K562 (cell line): Measurements from ENCODE around the gene LEPROT. TPM values are rescaled to one million over a fixed set of nuclear protein-coding genes. Genes with fewer than 3 reads are reported as not detected.

Experiments used
- AFF1 ChIP-seq, 2 experiments: fragments of 450-650 bp; IDR thresholded peaks; 2 replicates each; pipeline ENCODE4 v1.6.1; 2018; ENCODE audit warnings: mild to moderate bottlenecking in 2 of 2, low read depth in 1 of 2; ENCODE audit not compliant: partially characterized antibody in 2 of 2
- BMI1 ChIP-seq: fragments of 150-350 bp; IDR thresholded peaks from 2 replicates; pipeline ENCODE4 v1.6.1; 2014; ENCODE audit warnings: low read length
- GABPB1 ChIP-seq: sonication (generic); formaldehyde crosslinking; IDR thresholded peaks from 2 replicates; pipeline ENCODE4 v1.8.0; 2022; ENCODE audit warnings: mild to moderate bottlenecking, missing genetic modification reagents
- GATAD2B ChIP-seq: fragments of 450-650 bp; IDR thresholded peaks from 2 replicates; pipeline ENCODE4 v1.6.1; 2017; ENCODE audit warnings: mild to moderate bottlenecking, borderline replicate concordance
- HMBOX1 ChIP-seq: sonication (generic); IDR thresholded peaks from 2 replicates; pipeline ENCODE4 v1.6.1; 2016
- MAZ ChIP-seq, 2 experiments: fragments of 450-650 bp in 1 of 2; sonication (generic) in 1 of 2; formaldehyde crosslinking; IDR thresholded peaks in 1 of 2; conservative IDR thresholded peaks in 1 of 2; 2 replicates each; pipeline versions ENCODE4 v1.4.0 to v1.5.0; 2020; ENCODE audit warnings: mild to moderate bottlenecking in 1 of 2, missing genetic modification reagents in 1 of 2
- PREB ChIP-seq: sonication (generic); formaldehyde crosslinking; IDR thresholded peaks from 2 replicates; pipeline ENCODE4 v1.8.1; 2023; ENCODE audit warnings: mild to moderate bottlenecking, missing genetic modification reagents
- RBFOX2 ChIP-seq: fragments of 200-400 bp; formaldehyde crosslinking; IDR thresholded peaks from 2 replicates; pipeline ENCODE4 v1.6.1; 2017; ENCODE audit warnings: low read depth, mild to moderate bottlenecking, low read length, moderate library complexity
- SIX5 ChIP-seq, 2 experiments: IDR thresholded peaks; 2 replicates each; pipeline ENCODE4 v1.6.1; 2011; ENCODE audit warnings: low read length in 2 of 2, borderline replicate concordance in 1 of 2, low read depth in 1 of 2, mild to moderate bottlenecking in 1 of 2, moderate library complexity in 1 of 2; ENCODE audit not compliant: insufficient read depth in 1 of 2
- SMARCE1 ChIP-seq: fragments of 450-650 bp; IDR thresholded peaks from 2 replicates; pipeline ENCODE4 v1.7.1; 2016; ENCODE audit warnings: mild to moderate bottlenecking
- TFAP4 ChIP-seq: sonication (generic); formaldehyde crosslinking; IDR thresholded peaks from 2 replicates; pipeline ENCODE4 v1.8.0; 2022; ENCODE audit warnings: missing genetic modification reagents, mild to moderate bottlenecking, moderate library complexity, borderline replicate concordance
- ZFP1 ChIP-seq: fragments of 450-650 bp; formaldehyde crosslinking; IDR thresholded peaks from 2 replicates; pipeline ENCODE4 v1.4.0; 2020; ENCODE audit warnings: mild to moderate bottlenecking, mixed read lengths
- ZNF24 ChIP-seq: fragments of 450-650 bp; IDR thresholded peaks from 2 replicates; pipeline ENCODE4 v1.6.1; 2016
- ZNF274 ChIP-seq: IDR thresholded peaks from 2 replicates; pipeline ENCODE4 v1.6.1; 2011; ENCODE audit warnings: low read depth, mild to moderate bottlenecking, low read length, moderate library complexity, borderline replicate concordance
- ZNF639 ChIP-seq, 2 experiments: fragments of 200-800 bp in 1 of 2; sonication (Bioruptor generic) in 1 of 2; sonication (generic) in 1 of 2; formaldehyde crosslinking in 1 of 2; IDR thresholded peaks in 1 of 2; conservative IDR thresholded peaks in 1 of 2; 2 replicates each; pipeline versions ENCODE4 v1.5.0 to v1.6.1; 2016 to 2020; ENCODE audit warnings: missing compliant biosample characterization in 1 of 2, missing genetic modification characterization in 1 of 2, missing genetic modification reagents in 1 of 2
- polyA plus RNA-seq, 8 experiments: library from polyadenylated mRNA; depleted of rRNA in 4 of 8; stranded (reverse) in 5 of 8; unstranded in 3 of 8; fragments of >200 nt; fragmentation: Nextera tagmentation in 2 of 8; fragmentation: Illumina TruSeq in 1 of 8; extraction: Ambion mirVana in 2 of 8; extraction: Trizol in 1 of 8; gene quantifications; 2 replicates each; pipeline versions ENCODE4 v1.2.1 to v1.2.3, GENCODE V29; 2011 to 2014; ENCODE audit warnings: inconsistent platforms in 1 of 8, missing spikeins in 1 of 8
- total RNA-seq, 7 experiments: library from RNA; depleted of rRNA in 6 of 7; stranded (reverse); fragments of >200 nt in 6 of 7; fragmentation: Illumina TruSeq in 2 of 7; extraction: Trizol in 2 of 7; gene quantifications; 2 replicates each; pipeline versions ENCODE4 v1.2.1 to v1.2.3, GENCODE V29; 2011 to 2021; ENCODE audit warnings: low replicate concordance in 1 of 7

LEPROT gene
- total and polyA plus RNA-seq, 9 of the 15 experiments (the other 6 are each of a cell fraction or from before 2014, with no cell fraction given) = 28.1 to 97.5 (median 45.8) TPM

GRCh38 chr1:65476327-65476726, 55.9 kb downstream of the LEPROT start (continued):
- no peak for TF ChIP-seq GABPB1
- TF ChIP-seq ZNF274 = no peak
- no peak for TF ChIP-seq HMBOX1
- TF ChIP-seq PREB (CRISPR knock-in tag) = no peak
- TF ChIP-seq SMARCE1 = no peak
- TF ChIP-seq GATAD2B = no peak
- peak; percentile 53 for TF ChIP-seq RBFOX2
- no peak for TF ChIP-seq ZFP1
- TF ChIP-seq ZNF639 (CRISPR knock-in tag; conservative IDR thresholded peaks at IDR 0.05 in 1 of 2, IDR thresholded peaks at IDR 0.05 in 1 of 2) = no peak
- TF ChIP-seq BMI1 = no peak
- TF ChIP-seq AFF1 (IDR thresholded peaks at IDR 0.05; ENCODE audit: low read depth in 1 of 2, partially characterized antibody in 2 of 2) = peak in 1 of 2 experiments; percentile 16
- TF ChIP-seq SIX5 (IDR thresholded peaks at IDR 0.05; ENCODE audit: borderline replicate concordance in 1 of 2, insufficient read depth in 1 of 2, low read depth in 1 of 2, low read length in 2 of 2) = no peak
- TF ChIP-seq MAZ (CRISPR knock-in tag; conservative IDR thresholded peaks at IDR 0.05 in 1 of 2, IDR thresholded peaks at IDR 0.05 in 1 of 2) = no peak
- no peak for TF ChIP-seq ZNF24
- no peak for TF ChIP-seq TFAP4 (CRISPR knock-in tag)
